ENCODE measurements around the gene GEMIN8. TPM values are rescaled to one million over a fixed set of nuclear protein-coding genes. Genes with fewer than 3 reads are reported as not detected.

The GEMIN8 gene
- polyA plus RNA-seq, 2 donors = 14.4 to 15.0 TPM

DNA sequence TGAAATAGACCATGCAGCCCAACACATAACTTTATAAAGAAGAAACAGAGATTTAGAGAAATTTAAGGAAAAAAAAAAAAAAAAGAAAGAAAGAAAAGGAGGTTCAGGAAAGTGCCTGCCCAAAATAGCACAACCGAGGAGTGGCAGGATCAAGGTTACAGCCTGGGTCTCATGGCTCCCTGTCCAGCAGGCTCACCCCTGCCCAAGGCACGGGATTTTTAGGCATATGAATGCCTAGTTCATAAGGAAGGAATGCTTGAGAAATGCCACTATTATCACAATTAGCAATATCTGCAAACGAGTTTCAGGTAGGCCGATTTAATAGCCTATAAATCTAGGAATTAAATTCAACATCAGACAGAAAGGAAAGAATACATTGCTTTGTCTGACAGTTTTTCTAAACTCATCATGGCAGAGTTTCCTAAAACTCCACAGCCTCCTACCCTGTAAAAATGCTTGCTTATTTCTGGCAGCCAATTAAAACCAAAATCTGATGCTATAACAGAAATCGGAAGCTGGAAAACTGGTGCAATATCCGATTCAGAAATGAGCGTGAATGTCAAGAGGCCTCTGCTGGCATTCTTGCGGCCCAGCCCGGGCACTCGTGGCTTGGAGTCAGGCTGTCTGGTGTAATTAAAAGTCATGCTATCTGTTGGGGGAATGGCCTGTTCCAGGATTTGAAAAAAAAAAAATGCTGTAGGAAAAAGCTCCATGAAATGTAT, 63.5 kb downstream of the GEMIN8 start:
- H3K4me1 ChIP-seq (ENCODE audit: control insufficient read depth in 2 of 2, insufficient read depth in 2 of 2, low read length in 1 of 2) = no peaks in the 10 kb centered on the region
- no peak overlapping the region for H3K4me3 ChIP-seq (ENCODE audit: low read depth in 1 of 2, low read length in 2 of 2)
- H3K27ac ChIP-seq (ENCODE audit: low read depth in 2 of 2, low read length in 1 of 2) = no peak overlapping the region
- H3K9me3 ChIP-seq (ENCODE audit: control insufficient read depth in 2 of 2, insufficient read depth in 1 of 2, low read depth in 1 of 2, low read length in 1 of 2) = no peaks in the 10 kb centered on the region
- H3K36me3 ChIP-seq (ENCODE audit: control insufficient read depth in 2 of 2, insufficient read depth in 2 of 2, low read length in 1 of 2) = no peaks in the 10 kb centered on the region
- peaks cover 0 to 4% of the 10 kb centered on the region in 2 donors for H3K27me3 ChIP-seq (ENCODE audit: control insufficient read depth in 1 of 2, insufficient read depth in 2 of 2, low read length in 2 of 2)
- WGBS, 2 donors = 84 to 86% methylated on average over 10 of the region's 10 CpGs

DNA sequence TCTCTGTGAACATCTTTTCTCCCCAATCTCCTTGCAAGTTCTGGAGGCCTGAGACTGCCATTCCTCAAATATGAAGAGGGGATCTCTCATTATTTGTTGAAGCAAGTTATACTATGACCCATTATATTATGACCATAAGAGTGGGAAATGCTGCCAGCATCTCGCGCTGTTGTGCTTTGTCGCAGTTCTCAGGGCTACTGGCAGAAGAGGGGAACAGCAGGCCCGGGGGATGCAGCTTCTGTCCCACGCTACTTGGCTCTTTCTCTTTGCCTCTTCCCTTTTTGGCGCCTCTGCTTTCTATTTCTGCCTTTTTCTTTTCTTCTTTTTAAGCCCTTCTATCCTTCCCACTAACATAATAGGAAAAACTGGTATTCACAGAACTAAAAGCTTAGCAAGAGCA, 64.2 kb downstream of the GEMIN8 start:
- Histone ChIP-seq H3K36me3 (ENCODE audit: control insufficient read depth in 2 of 2, insufficient read depth in 2 of 2, low read length in 1 of 2) (no peaks in the 10 kb centered on the region), H3K9me3 (ENCODE audit: control insufficient read depth in 2 of 2, insufficient read depth in 1 of 2, low read depth in 1 of 2, low read length in 1 of 2) (no peaks in the 10 kb centered on the region), H3K4me1 (ENCODE audit: control insufficient read depth in 2 of 2, insufficient read depth in 2 of 2, low read length in 1 of 2) (no peaks in the 10 kb centered on the region), H3K4me3 (ENCODE audit: low read depth in 1 of 2, low read length in 2 of 2) (no peak overlapping the region), H3K27ac (ENCODE audit: low read depth in 2 of 2, low read length in 1 of 2) (no peak overlapping the region), H3K27me3 (ENCODE audit: control insufficient read depth in 1 of 2, insufficient read depth in 2 of 2, low read length in 2 of 2) (peaks cover 0 to 4% of the 10 kb centered on the region in 2 donors)
- WGBS, 2 donors = 59 to 75% methylated on average over 6 of the region's 6 CpGs

DNA sequence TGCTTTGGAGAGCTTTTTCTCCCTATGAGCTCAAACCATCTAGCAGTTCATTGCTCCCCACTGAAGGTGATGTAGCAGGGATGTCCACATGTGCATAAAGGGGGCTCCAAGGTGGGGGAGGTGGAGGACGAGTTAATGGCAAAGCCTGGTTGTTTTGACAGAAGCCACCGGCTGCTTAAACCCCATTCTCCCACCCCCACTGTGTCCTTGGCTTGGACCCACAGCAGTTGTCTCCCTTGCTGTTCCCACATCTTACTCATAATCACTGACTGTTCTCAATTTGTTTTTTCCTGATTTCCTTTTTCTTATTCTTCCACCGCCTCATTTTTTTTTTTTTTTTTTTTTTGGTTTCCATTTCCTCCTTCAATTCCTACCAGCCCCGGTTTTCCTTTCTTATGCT, 72.7 kb downstream of the GEMIN8 start:
- H3K4me3 ChIP-seq (ENCODE audit: low read depth in 1 of 2, low read length in 2 of 2) = no peak overlapping the region
- no peak overlapping the region for H3K27ac ChIP-seq (ENCODE audit: low read depth in 2 of 2, low read length in 1 of 2)
- H3K9me3 ChIP-seq (ENCODE audit: control insufficient read depth in 2 of 2, insufficient read depth in 1 of 2, low read depth in 1 of 2, low read length in 1 of 2) = no peaks in the 10 kb centered on the region
- H3K27me3 ChIP-seq (ENCODE audit: control insufficient read depth in 1 of 2, insufficient read depth in 2 of 2, low read length in 2 of 2) = no peaks in the 10 kb centered on the region
- H3K4me1 ChIP-seq (ENCODE audit: control insufficient read depth in 2 of 2, insufficient read depth in 2 of 2, low read length in 1 of 2) = no peaks in the 10 kb centered on the region
- 70 to 83% methylated on average over 3 to 4 of the region's 4 CpGs for WGBS, 2 donors
- no peaks in the 10 kb centered on the region for H3K36me3 ChIP-seq (ENCODE audit: control insufficient read depth in 2 of 2, insufficient read depth in 2 of 2, low read length in 1 of 2)

Other genes with a start within 250 kb of the GEMIN8 start
- 1 to 10 TPM; 1.1 to 3.1 TPM for gene GPM6B, start 212.8 kb downstream of the GEMIN8 start, polyA plus RNA-seq

Measured in esophagus (tissue), 2 donors.